HFFc6 (cell line): Measurements from ENCODE around the gene MAP1S. TPM values are rescaled to one million over a fixed set of nuclear protein-coding genes. Genes with fewer than 3 reads are reported as not detected.
A peak's percentile ranks its signal among the peaks of the same experiment; 100 is the strongest.

ENCODE experiments used
- DNase-seq: peaks from one replicate; pipeline ENCODE4 v3.0.0-alpha.2; 2018
- H3K27ac Mint-ChIP-seq: 2 replicates; pipeline ENCODE4 v1.8.0; 2020; ENCODE audit warnings: mild to moderate bottlenecking, mixed read lengths
- H3K27me3 Mint-ChIP-seq: 2 replicates; pipeline ENCODE4 v1.8.0; 2021; ENCODE audit warnings: mild to moderate bottlenecking, moderate library complexity, mixed read lengths; ENCODE audit not compliant: insufficient read depth
- H3K36me3 Mint-ChIP-seq: 2 replicates; pipeline ENCODE4 v1.8.0; 2021; ENCODE audit warnings: low read depth, mixed read lengths
- H3K4me1 Mint-ChIP-seq: 2 replicates; pipeline ENCODE4 v1.8.0; 2020; ENCODE audit warnings: low read depth, mixed read lengths
- H3K4me3 Mint-ChIP-seq: 2 replicates; pipeline ENCODE4 v1.8.0; 2020; ENCODE audit warnings: mild to moderate bottlenecking, moderate library complexity, mixed read lengths
- H3K9me3 Mint-ChIP-seq: 2 replicates; pipeline ENCODE4 v1.8.0; 2020; ENCODE audit warnings: mild to moderate bottlenecking, mixed read lengths
- total RNA-seq, 6 experiments: library from RNA; stranded (reverse); fragmentation: NEBNext Ultra II Directional; extraction: Animal tissue kit (Norgen Biotek cat#: 25700); gene quantifications; 2 replicates in 1 of 6; 3 replicates in 5 of 6; pipeline ENCODE4 v1.2.3, GENCODE V29; 2021
- TF ChIP-seq, protein P1 (sequence below): fragments of 200-600 bp; sonication (generic); IDR thresholded peaks from 2 replicates; pipeline ENCODE4 v1.5.0; 2021; ENCODE audit warnings: antibody characterized with exemption, mild to moderate bottlenecking

Gene MAP1S
- total RNA-seq, 6 experiments from 2014 or later: 56.0 to 77.9 (median 68.2) TPM

GRCh38 chr19:17695198-17695597 lies 24.1 kb upstream of the MAP1S start:
- TF ChIP-seq, protein P1, sequence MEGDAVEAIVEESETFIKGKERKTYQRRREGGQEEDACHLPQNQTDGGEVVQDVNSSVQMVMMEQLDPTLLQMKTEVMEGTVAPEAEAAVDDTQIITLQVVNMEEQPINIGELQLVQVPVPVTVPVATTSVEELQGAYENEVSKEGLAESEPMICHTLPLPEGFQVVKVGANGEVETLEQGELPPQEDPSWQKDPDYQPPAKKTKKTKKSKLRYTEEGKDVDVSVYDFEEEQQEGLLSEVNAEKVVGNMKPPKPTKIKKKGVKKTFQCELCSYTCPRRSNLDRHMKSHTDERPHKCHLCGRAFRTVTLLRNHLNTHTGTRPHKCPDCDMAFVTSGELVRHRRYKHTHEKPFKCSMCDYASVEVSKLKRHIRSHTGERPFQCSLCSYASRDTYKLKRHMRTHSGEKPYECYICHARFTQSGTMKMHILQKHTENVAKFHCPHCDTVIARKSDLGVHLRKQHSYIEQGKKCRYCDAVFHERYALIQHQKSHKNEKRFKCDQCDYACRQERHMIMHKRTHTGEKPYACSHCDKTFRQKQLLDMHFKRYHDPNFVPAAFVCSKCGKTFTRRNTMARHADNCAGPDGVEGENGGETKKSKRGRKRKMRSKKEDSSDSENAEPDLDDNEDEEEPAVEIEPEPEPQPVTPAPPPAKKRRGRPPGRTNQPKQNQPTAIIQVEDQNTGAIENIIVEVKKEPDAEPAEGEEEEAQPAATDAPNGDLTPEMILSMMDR: no peak
- no peak for DNase-seq
- H3K4me1 Mint-ChIP-seq: peaks cover 11% of the 10 kb centered on the region; the same call in 1 of the 2 replicates
- no peaks in the 10 kb centered on the region for H3K9me3 Mint-ChIP-seq
- no peak overlapping the region for H3K27ac Mint-ChIP-seq
- H3K4me3 Mint-ChIP-seq: no peak overlapping the region
- H3K36me3 Mint-ChIP-seq: no peaks in the 10 kb centered on the region
- H3K27me3 Mint-ChIP-seq: peaks cover 37% of the 10 kb centered on the region

DNA sequence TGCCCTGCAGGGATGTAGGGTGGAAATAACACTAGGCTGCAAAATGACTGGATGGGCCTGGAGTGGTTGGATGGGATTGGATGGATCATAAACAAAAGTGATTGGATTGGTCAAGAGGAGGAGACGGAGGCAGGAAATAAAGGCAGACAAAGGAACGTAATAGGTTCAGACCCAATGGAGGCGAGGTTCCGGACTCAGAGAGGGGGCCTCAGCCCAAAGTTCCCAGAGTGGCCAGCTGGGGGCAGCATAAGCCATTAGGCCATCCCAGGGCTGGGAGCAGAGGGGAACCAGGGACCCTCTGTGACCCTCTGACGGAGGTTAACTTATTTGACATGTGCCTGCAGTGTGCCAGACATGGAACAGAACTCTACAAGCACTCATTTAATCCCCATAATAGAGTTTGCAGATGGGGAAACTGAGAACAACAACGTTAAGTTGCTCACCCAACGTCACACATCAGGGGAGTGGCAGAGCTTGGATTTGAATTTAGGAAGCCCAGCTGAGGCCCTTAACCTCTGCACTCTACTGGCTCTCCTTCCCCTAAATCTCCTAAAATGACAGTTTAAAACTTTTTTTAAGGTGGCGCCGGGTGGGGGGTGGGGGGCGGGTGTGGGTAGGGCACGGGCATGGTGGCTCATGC lies 15.3 kb upstream of the MAP1S start:
- Mint-ChIP-seq H3K27me3 (peaks cover 7% of the 10 kb centered on the region), H3K4me1 (peaks cover 15% of the 10 kb centered on the region; the same call in 1 of the 2 replicates), H3K4me3 (no peak overlapping the region), H3K9me3 (no peaks in the 10 kb centered on the region), H3K36me3 (no peaks in the 10 kb centered on the region), H3K27ac (no peak overlapping the region)
- peak; percentile 42 for DNase-seq
- TF ChIP-seq, protein P1: peak; percentile 86

DNA sequence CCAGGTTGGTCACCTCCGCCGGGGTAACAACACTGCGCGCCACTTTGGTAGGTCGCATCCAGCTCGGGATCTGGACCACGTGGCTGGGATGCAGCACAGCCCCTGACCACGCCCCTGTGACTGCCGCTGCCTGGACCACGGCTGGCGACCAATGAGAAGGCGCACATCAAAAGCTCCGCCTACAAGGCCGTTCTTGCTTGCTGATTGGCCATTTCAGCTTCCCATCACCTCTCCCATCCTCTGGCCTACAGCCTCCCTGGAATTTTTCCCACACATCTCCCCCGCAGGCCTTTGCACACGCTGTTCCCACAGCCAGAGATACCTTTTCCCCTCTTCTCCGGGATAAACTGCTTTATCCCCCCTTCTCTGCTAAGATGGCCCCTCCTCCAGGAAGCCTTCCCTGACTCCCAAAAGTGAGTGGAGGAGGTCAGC lies 12.5 kb upstream of the MAP1S start:
- no peak overlapping the region for H3K27ac Mint-ChIP-seq
- H3K4me3 Mint-ChIP-seq: no peak overlapping the region
- H3K36me3 Mint-ChIP-seq: no peaks in the 10 kb centered on the region
- H3K27me3 Mint-ChIP-seq: peaks cover 3% of the 10 kb centered on the region
- DNase-seq: peak; percentile 13
- TF ChIP-seq, protein P1: no peak
- H3K9me3 Mint-ChIP-seq: no peaks in the 10 kb centered on the region
- H3K4me1 Mint-ChIP-seq: 0 out of 2 replicates have a peak, but pooled peaks cover 5% of the 10 kb centered on the region

GRCh38 chr19:17711851-17712250 lies 7.4 kb upstream of the MAP1S start:
- H3K36me3 Mint-ChIP-seq: no peaks in the 10 kb centered on the region
- peaks cover 5% of the 10 kb centered on the region for H3K4me1 Mint-ChIP-seq
- H3K9me3 Mint-ChIP-seq: no peaks in the 10 kb centered on the region
- peaks cover 2% of the 10 kb centered on the region for H3K27me3 Mint-ChIP-seq
- no peak overlapping the region for H3K27ac Mint-ChIP-seq
- TF ChIP-seq, protein P1: no peak
- no peak overlapping the region for H3K4me3 Mint-ChIP-seq
- DNase-seq: no peak

- Mint-ChIP-seq H3K27me3 (no peaks in the 10 kb centered on the region; the same call in none of the 2 replicates), H3K36me3 (0 out of 2 replicates have a peak, but pooled peaks cover 4% of the 10 kb centered on the region), H3K9me3 (no peaks in the 10 kb centered on the region), H3K4me3 (no peak overlapping the region), H3K4me1 (peaks cover 33% of the 10 kb centered on the region), H3K27ac (no peak overlapping the region)
- TF ChIP-seq, protein P1: peak; percentile 66
- DNase-seq: no peak
These were observed 2.9 kb upstream of the MAP1S start for GRCh38 chr19:17716309-17716929.
